ENCODE measurements around the gene SNTA1.
"Not testable (repeated sequence)": the region's sequence is repeated elsewhere in the genome, so short reads cannot be mapped to it uniquely, and the experiment has no call there.

The SNTA1 gene

DNA sequence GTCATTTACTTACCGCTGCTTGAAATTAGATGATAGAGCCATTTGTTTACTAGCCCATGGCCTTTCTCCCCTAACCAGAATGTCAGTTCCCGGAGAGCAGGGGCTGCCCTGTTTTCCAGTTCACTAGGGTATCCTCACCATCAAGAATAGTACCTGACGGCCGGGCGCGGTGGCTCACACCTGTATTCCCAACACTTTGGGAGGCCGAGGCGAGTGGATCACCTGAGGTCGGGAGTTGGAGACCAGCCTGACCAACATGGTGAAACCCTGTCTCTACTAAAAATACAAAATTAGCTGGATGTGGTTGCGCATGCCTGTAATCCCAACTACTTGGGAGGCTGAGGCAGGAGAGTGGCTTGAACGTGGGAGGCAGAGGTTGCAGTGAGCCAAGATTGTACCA is 19.7 kb downstream of the SNTA1 start:
- DNase-seq: not testable (repeated sequence)

DNA sequence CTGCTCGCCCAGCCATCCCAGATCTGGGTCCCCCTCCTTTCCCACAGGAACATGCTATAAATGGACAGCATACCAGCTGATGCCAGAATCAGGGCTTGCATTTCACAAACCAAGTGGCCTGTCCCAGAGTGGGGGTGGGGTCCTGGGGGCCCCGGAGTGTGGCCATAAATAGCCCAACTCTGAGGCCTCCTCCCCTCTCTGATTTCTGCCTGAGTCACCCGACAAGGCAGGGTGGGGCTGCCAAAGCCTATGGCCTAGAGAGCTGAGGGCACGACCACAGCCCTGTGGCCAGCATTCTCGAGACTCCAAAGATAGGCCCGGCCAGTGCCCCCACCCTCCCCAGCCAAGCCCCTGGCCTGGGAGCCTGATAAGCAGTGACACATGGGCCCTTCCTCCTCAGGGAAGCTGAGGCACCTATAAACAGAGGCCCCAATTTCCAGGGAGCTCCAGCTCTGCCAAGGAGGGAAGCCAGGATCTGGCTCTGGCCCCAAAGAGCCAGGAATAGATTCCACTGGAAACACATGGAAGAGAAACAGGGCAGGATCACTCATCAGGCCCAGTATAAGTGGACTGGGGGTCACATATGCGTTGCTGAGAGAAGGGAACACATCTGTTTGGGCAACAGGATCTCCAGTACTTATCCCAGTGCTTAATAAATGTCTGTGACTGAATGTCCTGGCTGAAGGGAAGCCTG is 20.3 kb downstream of the SNTA1 start:
- DNase-seq: no peak

DNA sequence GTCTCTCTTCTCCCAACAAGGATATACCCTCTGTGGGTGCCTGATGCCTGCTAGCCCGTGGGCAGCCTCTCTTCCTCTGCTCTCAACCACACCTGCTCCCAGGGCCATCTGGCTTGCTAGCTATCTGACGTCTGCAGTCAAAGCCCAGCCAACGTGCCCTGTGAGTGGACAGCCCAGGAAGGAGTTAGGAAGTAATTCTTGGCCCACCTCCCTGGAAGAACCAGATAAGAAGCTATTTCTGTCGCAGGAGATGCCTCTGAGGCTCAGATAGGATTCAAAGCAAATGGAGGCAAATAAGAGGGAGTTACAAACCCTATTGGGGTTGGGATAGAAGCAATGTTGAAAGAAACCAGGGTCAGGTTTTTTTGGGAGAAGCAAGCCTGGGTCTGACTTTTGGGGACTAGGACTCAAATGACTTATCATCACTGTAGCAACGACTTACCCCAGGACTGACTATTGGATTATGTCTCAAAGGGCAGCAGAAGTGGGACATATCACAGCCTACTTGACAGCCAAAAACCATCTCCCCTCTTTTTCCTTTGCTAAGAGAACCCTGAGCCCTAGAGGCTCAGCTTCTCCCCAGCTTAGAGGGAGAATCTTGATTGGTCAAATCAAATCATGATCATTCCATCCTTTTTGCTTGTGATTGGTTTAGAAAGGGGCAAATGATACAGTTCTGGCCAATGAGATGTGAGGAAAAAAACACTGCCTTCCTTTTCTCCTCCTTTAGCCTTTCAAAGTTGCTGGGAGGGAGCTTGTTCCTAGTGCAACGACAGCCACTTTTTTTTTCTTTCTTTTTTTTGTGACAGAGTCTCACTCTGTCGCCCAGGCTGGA is 24.2 kb downstream of the SNTA1 start:
- no peak for DNase-seq

DNA sequence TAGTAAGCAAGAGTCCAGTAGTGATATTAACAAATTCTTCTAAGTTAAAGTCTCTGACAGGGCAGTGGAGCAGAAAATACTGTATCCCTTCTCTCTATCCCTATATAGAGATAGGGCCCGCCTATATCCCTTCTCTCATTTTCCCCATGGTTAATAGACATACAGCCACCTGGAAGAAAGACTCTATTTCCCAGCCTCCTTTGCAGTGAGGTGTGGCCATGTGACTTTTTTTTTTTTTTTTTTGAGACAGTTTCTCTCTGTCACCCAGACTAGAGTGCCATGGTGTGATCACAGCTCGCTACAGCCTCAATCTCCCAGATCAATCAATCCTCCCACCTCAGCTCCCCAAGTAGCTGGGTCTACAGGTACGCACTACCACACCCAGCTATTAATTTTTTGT is 25.5 kb downstream of the SNTA1 start:
- DNase-seq: no peak

DNA sequence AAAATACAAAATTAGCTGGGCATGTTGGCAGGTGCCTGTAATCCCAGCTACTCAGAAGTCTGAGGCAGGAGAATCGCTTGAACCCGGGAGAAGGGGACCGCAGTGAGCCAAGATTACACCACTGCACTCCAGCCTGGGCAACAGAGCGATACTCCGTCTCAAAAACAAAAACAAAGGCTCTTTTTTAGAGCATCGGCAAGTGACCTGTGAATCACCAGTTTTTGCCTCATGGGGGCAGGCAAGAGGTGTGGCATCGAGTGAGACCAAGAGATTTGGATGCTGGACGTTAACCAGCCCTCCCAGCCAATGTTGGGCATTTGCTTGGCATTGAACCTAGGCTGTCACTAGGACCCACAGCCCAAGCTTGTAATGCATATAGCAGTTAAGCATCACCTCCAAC is 27.6 kb downstream of the SNTA1 start:
- DNase-seq: no peak

DNA sequence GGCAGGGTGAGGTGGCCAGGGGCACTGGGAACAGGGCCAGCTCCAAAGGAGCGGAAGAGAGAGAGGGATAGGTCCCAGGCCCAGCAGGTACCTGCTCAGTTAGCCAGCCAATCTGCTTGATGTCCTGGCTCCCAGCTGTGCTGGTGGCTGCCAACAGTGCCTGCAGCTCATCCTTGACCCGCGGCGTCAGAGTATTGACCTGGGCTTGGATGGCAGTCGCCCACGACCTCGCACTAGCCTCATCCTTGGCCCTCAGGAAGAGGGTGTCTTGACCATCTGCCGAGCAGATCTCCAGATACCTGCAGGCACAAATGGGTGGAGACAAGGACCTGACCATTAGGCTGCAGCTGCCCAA is 31.1 kb downstream of the SNTA1 start:
- DNase-seq: no peak

DNA sequence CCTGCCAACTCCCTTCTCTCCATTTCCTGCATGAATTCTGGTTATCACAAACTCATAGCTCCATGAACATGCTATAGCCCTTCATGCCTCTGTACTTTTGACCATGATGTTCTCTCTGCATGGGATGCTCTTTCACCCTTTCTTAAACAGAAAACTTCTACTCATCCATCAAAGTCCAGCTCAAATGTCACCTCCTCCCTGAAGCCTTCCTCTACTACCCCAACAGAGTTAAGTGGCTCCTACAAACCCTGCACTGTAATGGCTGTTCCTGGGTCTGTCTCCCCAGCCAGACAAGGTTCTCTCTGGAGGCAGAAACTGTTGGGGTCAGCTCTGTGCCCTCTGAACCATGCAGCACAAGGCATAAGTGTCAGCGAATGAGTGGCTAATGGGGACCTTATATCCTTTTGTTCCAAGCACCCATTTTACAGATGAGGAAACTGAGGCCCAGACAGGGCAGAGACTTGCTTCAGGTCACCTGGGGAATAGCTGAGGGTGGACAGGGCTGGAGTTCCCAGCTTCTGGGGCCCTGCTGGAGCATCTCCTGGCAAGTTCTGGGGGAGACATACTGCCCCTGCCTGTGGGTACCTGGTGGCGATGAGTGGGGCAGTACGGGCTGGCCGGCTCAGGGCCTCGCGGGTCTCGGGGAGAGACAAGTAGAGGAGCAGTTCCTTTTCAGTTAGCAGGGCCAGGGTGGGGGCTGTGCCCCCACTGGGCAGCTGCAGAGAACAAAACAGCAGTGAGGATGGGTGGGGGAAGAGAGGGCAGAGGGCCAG is 31.7 kb downstream of the SNTA1 start:
- DNase-seq: no peak

DNA sequence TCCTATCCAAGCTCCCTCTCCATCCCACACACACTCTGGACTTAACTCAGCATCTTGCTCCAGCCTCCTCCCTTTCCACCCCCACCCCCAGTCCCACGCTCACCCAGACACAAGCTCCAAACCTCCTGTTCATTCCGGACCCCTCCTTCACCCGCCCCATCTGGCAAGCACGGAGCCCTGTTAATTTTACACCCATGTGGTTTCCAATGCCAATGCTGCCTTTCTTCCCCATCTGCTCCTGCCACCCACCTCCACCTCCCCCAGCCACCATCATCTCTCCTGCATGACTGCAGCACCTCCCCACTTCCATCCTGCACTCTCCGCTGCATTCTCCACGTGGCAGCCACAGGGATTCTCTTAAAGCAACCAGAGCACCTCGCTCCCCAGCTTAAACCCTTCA is 32.3 kb downstream of the SNTA1 start:
- no peak for DNase-seq

DNA sequence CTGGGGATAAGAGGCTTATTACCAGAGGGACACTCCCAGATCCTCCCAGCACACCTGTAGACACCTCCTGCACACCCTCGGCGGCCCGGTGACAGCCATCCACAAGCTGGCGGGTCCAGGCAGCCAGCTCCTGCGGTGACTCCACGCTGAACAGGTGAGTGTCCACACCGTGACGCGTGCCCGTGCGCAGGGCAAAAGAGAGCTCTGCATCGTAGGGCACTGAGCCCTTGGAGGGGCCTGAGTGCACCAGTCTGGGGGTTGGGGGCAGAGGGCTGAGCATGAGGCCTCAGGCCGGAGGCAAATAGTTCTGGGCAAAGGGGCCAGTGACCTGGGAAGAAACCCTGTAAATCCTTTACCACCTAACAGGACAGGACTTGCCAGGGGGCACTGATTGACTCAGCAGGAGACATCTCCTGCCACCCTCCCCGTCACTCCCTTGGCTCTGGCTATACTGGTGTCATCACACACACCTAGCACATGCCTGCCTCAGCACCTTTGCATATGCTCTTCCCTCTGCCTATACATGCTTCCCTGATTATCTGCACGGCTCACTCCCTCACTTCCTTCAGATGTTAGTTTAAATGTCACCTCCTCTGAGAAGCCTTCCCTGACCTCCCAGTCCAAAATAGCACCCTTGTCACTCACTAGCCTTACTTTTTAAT is 33.4 kb downstream of the SNTA1 start:
- no peak for DNase-seq

DNA sequence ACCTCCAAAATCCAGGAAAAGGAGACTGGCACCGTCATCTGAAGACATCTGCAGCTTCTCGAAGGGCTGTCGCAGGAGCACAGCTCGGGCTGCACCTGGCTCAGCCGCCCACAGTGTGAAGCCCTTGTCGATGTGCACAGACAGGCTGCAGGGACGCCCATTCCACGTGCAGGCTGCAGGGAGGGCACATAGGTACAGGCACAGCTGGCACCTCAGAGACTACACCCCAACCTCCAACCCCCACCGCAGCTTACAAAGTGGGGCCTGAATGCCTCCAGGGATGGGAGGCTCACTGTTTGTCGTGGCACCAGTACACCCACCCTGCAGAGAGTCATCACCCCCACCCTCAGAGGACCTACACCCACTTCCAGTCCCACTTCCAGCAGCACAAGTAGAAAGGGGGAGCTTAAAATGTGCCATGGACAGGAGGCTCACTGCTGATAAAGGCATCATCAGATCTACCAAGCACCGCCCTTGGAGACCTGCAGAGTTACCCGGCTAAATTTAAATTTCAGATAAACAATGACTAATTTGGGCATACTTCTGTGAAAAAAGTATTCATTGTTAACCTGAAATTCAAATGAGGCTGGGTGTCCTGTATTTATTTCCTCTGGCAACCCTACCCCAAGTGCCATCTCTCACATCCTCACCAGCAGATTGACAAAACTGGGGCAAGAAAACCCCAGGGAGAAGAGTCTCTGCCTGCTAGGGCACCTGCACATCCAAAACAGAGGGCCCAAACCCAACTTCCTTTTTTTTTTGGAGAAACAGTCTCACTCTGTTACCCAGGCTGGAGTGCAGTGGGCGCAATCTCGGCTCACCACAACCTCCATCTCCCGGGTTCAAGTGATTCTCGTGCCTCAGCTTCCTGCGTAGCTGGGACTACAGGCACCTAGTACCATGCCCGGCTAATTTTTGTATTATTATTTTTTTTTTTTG is 34.6 kb downstream of the SNTA1 start:
- DNase-seq: no peak

DNA sequence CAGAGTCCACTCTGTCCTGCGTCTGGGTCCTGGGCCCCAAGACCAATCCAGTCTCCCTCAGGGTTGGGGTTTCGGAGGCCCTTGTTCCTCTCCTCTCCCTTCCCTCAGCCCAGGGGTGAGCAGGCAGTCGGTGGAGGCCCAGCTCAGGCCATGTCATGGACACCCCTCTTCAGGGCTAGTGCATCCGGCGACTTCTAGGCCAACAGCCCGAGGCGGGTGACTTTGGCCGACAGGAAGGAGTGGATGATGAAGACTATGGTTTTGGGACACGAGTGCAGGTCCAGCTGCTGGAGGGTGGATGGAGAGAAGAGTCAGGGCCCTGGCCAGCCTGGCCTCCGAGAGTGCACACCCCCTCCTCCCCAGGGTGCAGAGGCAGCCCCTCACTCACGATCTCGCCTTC is 35.2 kb downstream of the SNTA1 start:
- DNase-seq: no peak

DNA sequence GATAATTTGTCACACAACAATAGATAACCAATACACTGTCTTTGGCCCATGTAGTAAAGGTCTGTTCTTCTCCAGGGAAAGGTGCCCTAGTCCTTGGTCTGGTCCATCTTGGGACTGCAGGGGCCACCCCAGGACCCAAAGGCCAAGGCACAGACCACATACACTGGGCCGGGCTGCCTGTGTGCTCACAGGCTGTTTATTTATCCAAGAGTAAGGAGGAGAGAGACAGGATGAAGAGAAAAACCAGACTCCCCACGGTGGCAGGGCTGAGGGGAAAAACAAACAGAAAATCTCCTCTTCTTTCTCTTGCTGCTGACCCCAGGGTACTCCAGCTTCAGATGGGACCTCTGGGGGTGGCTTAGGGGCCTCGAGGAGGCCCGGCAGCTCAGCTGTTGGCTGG is 35.8 kb downstream of the SNTA1 start:
- DNase-seq: no peak

DNA sequence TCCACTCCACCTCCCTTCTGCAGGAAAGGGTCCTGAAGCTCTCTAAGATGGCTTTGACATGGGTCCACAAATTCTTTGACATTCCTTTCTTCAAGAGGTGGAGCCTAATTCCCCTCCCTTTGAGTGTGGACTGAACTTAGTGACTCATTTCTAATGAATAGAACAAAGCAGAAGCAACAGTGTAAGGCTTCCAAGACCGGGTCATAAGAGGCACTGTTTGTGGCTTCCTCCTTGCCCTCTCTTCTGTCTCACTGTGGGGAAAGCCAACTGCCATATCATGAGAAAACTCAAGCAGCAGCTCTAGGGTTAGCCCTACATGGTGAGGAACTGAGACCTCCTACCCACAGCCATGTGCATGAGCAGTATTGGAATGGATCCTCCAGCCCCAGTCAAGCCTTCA is 36.3 kb downstream of the SNTA1 start:
- DNase-seq: no peak

DNA sequence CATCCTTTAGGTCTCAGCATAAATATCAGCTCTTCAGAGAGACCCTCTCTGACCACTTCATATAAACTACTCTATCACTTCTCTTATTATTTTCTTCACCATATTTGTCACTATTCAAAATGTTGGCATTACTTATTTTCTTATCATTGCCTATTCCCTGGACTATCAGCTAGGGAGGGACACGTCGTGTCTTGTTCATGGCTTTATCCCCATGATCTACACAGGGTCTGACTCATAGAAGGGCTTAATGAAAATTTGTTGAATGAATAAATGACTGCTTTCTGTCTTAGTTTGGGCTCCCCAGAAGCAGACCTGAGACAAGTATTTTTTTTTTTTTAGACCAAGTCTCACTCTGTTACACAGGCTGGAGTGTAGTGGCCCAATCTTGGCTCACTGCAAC is 39.3 kb downstream of the SNTA1 start:
- DNase-seq: no peak

DNA sequence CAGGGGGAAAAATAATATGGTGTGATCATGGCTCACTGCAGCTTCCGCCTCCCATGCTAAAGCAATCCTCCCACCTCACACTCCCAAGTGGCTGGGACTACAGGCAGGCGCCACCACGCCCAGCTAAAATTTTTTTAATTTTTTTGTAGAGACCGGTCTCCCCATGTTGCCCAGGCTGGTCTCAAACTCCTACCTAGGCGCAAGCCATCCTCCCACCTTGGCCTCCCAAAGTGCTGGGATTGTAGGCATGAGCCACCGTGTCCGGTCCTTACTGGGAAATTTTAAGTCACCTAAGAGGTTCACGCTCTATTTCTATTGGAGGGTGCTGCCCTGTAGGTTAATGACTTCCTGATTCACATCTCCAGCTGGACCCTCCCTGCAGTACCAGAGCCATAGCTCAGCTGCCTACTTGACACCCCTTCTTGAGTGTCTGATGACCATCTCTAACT is 41.6 kb downstream of the SNTA1 start:
- no peak for DNase-seq

DNA sequence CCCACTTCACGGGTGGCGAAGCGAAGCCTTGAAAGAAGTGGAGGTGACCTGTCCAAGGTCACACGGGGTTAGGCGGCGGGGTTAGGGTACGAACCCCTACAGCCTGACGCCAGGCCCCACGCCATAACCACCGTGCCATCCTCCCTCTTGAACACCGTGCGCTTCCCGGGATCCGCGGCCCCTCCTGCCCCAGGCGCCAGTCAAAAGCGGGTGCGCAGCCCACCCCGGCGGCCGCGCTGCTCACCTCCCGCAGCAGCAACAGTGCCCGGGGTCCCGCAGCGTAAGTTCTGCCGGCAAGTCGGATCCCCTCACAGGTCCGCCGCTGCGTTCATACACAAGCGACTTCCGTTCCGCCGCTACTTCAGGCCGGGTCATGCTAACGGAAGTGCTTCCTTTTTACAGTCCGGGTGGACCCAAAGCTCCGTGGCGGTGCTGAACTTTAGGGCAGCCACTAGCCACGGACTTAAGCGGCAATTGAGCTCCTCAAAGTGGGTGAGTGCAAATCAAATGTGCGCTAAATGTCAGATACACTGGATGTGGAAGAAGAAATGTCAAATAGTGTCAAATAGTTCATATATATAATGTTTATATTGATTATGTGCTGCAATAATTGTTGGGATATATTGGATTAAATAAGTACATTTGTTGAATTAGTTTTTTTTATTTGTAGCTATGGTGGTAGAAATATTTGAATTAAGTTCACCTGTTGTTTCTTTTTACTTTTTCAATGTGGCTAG is 42.2 kb downstream of the SNTA1 start, which contains the start of gene CDK5RAP1:
TSS of gene CDK5RAP1 (minus strand) at position 336 of the 737 bp plus-strand sequence. CDS start 4,455 bp downstream, outside the sequence.
- peak; percentile 58 to 73 (median 68) for DNase-seq

DNA sequence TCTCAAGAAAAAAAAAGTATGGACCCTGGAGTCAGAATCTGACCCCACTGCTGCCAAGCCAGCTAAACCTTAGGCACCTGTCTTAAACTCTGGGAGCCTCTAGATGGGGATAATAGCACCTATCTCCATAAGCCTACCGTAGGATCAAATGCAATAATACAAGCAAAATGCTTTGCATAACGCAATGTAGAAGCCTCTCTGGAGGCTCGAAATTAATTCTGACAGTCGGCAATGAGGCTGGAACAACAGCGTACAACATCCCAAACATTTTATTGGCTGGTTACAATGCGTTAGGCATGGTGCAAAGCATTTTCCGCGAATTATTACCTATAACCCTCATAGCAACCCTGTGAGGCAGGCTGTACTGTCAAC is 42.8 kb downstream of the SNTA1 start:
- no peak for DNase-seq

DNA sequence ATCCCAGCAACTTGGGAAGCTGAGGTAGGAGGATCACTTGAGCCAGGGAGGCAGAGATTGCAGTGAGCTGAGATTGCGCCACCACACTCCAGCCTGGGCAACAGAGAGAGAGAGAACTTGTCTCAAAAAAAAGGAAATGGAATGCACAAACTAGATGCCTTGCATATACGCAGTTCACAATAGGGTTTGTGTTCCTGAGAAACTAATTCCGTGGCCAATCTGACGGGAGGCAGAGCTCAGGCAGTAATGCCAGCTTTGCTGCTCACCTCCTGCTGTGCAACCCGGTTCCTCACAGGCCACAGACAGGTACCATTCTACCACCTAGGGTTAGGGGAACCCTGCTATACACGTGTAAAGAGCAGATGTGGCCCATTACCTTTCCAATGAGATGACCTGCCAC is 43.6 kb downstream of the SNTA1 start:
- no peak for DNase-seq

DNA sequence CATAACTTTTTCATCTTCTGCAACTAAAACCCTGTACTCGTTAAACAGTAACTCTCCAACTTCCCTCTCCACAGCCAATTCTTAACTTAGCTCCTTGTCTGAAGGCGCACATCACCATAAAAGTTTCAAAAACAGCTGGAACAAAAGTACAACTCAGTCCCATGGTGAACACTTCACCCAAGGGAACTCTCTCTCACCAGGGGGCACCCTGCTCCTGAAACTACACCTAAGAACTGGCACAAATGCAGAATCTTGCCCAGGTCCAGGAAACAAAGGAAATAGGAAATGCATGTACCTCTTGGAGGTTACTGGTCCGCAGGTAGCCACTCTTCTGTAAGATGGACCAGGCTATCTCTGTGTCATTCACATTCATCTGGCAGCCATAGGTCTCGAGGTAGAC is 48.8 kb downstream of the SNTA1 start:
- DNase-seq: no peak

DNA sequence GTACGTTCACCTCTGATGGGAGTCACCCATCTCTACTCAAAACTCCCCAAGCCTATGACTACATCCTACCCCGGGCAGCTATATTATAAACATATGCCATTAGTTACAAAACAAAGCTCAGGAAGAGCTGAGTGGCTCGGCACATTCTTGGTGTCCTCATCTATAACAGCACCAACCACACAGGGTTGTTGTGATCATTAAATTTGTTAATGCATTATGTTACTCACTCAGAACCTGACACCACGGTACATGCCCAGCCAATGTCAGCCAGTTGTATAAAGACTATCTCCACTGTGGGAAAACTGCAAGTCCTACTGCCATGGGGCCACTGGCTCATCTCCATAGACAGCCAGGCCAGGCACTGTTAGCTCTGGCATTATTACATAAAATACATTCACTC is 50.0 kb downstream of the SNTA1 start:
- no peak for DNase-seq

DNA sequence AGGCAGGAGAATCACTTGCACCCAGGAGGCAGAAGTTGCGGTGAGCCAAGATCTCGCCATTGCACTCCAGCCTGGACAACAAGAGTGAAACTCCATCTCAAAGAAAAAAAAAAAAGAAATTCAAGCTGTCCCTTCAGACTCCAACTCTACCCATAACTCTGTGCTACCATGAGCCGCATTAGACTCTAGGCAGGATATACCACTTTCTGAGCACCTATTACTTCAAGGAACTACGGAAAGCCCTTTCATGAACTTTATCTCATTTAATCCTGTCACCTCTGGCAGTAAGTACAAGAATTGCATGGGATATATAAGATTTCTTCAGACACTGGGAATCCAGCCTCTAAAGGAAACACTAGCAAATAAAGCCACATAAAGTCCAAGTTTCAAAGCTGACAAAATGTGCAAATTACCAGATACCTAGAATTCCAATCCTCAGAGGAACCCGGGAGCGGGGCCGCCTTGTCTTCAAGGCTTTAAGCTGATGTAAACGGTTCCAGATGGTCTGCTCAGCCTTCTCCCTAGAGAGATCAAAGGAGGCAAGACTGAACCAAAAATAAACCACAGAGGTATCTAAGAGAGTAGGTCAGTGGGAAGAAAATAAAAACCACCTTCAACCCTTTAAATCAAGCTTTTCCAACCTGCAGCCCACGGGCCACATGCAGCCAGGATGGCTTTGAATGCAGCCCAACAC is 51.7 kb downstream of the SNTA1 start:
- DNase-seq: no peak

Measured in activated CD4-positive, CD25-positive, alpha-beta regulatory T cell (primary cell).